Femur (tissue), 1 donor: ENCODE measurements around the gene LMTK3.
A peak's percentile ranks its signal among the peaks of the same experiment; 100 is the strongest.
"Not testable (repeated sequence)": the region's sequence is repeated elsewhere in the genome, so short reads cannot be mapped to it uniquely, and the experiment has no call there.

Experiments used
- DNase-seq: peaks from one replicate; pipeline ENCODE4 v3.0.0-alpha.2; 2017

LMTK3 gene

DNA sequence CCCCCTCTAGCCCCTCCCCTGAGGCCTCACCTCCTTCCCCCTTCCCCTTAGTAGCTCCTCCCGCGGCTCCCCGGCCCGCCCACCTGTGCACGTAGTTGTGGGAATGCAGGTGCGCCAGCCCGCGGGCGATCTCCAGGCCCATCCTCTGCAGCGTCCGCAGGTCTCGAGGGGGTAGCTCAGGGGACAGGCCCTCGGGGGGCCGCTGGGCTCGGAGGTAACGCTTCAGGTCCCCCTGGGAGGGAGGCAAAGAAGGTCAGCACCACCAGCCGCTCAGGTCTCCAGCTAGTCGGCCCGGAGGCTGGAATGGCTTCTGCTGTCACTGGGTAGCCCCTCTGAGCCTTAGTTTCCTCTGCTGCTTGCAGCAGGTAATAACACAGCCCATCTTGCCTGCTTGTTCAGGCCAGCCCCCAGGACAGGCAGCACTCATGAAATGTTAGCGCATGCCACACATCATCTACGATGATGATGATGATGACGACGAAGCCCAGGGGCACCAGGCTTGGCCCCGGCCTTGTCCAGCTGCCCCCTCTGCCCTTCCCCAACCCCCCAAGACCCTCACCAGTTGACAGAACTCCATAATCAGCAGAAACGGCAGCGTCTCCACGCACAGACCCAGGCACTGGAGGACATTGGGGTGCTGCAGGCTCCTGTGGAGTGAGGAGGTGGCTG is 9.2 kb downstream of the LMTK3 start:
- no peak for DNase-seq

DNA sequence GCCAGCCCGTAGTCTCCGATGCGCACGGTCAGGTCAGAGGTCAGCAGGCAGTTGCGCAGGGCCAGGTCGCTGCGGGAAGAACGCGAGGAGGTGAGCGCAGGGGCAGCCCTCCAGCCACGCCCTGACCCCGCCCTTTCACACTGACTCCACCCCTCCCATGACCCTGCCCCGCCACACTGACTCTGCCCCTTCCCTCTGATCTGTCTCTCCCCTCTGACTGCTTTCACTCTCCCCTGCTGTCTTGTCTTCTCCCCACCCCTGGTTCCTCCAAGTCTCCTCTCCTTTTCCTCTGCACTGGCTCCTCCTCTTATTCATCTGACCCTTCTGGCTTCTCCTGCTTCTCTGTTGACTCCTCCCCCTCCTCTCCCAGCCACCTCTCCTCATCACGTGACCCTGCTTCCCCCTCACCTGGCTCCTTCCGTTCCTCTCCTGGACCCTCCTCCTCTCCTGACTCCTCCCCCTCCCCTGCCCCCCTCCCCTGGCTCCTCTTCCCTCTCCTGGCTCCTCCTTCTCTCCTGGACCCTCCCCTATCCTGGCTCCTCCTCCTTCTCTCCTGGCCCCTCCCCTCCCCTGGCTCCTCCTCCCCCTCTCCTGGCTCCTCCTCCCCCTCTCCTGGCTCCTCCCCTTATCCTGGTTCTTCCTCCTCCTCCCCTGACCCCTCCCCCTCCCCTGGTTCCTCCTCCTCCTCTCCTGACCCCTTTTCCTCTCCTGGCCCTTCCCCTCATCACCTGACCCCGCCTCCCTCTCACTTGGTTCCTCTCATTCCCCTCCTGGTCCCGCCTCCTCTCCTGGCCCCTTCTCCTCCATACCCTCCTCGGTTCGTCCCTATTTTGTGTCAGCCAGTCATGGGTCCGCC is 9.9 kb downstream of the LMTK3 start:
- DNase-seq = no peak

DNA sequence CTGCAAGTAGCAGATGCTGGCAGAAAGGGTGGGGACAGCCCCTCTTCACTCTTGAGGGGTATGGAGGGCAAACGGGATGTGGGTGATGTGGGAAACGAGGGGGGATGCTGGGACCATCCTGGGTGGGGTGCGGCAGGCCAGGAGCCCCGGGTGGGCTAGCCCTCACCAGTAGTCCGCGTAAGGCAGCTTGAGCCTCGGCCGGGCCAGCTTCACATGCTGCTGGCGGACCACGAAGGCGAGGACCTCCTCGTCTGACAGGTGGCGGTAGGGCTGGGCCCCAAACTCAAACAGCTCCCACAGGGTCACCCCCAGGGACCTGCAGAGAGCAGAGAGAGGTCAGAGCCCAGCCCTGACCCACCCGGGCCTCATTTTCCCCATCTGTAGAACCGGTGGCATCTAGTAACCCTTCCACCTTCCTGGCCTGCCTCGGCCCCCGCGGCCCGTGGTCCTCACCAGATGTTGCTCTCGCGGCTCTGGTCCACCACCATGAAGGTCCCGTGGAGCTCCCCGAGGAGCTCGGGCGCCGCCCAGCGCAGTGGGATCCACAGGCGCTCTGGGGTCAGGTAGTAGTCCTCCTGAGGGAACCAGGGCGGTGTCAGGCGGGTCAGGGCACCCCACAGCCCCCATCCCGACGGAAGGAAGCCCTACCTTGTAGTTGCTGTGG is 10.7 kb downstream of the LMTK3 start:
- no peak for DNase-seq

DNA sequence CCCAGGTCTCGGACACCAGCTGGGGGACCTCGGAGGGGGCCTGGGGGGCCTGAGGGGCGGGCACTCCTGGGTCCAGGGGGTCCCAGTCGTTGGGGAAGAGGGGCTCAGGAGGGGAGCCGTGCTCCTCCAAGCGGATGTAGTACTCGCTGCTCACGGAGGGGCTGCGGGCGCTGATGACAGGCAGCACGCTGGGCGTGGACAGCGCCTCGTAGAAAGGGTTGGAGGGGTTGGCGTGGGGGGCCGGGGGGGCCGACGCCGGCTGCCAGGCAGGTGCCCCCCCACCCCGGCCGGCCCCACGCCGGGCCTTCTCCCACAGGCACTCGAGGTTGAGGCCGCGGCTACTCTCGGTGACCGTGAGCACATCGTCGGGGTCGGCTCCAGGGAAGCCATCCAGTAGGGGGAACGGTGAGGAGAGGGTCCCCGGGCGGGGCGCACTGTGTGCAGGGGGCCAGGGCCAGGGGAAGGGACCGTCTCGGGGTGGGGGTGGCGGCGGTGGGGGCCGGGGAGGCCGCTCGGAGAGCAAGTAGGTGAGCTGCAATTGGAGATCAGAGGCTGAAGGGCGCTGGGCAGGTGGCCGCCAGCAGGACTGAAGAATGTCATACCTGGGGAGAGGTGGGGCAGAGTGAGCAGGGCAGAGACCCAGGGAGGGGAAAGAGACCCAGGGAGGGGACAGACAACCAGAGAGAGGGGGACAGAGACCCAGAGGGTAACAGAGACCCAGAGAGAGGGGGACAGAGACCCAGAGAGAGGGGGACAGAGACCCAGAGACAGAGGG is 12.1 kb downstream of the LMTK3 start:
- no peak for DNase-seq

DNA sequence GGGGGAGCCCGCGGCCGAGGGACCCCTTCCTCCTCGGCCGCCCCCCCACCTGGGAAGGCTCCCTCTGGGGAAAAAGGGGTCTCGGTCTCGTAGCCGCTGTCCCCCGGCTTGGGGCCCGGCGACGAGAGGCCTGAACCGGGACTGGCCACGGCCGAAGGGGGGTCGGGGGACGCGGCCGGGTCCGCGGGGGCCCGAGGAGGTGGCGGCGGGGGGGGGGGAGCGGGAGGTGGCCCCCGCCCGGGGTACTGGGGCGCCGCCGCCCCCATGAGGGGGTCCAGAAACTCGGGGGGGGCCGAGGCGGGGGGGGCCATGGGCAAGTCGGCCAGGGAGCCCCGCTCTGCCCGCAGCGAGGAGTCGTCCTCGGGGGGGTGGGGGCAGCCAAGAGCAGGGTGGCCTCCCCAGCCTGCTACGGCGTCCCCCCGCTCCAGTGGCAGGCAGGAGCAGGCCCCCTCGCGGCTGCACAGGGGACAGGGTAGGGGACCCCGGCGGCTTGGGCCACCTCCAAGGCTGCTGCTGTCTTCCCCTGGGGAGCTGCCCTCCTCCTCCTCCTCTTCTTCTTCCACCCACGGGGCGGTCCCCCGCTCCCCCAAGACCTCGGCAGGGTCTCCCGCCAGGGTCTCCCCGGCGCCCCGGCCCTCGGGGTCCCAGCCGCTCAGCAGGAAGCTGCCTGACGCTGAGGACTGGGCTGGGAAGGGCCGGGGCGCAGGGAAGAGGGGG is 12.9 kb downstream of the LMTK3 start:
- DNase-seq = peak; percentile 21

DNA sequence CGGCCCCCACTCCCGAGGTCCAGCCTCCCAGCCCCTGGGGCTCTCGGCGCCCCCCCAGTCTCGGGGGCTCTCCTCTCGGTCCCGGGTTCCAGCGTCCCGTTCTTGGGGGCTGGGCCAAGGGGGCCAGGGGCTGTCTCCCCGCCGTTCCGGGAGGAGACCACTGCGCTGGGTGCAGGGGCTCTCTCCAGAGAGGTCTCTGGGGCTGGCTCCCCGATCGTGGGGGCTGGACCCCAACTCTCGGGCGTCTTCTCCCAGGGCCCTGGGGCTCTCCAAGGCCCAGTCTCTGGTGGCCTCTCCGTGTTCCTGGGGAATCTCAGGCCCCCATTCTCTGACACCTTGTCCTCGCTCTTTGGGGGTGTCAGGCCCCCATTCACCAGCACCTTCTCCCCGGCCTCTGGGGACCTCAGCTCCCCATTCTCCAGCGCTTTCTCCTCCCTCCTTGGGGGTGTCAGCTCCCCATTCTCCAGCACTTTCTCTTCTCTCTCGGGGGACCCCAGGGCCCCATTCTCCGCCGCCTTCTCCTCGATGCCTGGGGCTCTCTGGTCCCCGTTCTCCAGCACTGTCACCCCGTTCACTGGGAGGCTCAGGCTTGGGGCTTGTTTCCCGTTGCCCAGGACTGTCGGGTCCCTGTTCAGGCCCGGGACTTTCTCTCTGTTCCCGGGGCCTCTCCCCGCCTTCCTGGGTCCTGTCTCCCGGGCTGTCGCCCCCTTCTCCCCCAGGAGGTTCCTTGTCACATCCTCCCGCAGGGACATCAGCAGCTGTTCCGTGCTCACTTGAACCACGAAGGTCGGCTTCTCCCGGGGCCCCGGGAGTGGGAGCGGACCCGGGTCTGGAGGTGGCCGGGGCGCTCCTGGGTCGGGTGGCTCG is 13.7 kb downstream of the LMTK3 start:
- DNase-seq = no peak

DNA sequence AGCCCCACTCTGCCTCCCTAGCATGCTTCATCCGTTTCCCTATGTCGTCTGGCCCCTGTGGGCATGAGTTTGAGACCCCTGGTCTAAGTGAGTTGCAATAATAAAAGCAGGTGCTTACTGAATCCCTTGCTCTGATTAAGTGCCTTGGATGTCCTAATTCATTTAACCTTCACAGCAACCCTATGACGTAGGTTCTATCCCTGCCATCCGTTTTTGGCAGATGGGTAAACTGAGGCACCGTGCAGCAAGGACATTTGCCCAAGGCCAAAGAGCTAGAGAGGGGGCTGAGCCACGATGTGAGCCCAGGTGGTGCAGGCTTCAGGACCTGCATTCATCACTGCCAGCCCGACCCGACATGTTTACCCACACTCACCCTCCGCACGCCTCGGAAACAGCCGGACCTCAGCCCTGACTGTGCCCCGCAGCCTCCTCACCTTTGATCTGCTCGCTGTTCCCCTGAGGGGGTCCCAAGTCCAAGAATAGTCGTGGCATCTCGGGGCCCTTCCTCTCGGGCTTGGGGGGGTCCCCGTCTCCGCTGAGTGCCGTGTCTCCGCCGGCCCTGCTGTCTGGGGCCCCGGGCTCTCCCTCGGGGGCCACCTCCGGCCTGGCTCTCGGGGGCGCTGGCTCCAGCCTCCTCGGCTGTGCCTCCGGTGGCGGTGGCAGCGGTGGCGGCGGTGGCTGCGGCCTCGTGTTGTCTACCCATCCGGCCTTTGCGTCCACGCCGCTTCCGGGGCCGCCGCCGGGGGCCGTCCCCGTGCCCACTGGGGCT is 14.5 kb downstream of the LMTK3 start:
- no peak for DNase-seq

DNA sequence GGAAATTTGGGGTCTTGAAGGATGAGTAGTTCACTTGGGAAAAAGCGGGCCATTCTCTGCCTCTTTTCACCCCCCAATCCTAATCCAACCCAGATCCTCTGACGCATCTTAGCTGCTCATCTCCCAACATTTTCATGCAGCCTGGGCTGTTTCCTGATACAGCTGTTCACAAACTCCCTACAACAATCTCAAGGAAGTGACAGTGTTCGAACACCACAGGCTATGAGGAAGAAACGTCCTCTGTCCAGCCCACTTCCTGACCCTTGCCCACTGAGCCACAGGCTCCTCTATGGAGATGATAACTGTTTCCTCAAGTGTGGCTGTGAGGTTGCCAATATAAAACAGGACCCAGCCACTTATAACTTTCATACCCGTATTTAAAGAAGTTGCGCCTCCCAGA is 16.2 kb downstream of the LMTK3 start:
- DNase-seq = no peak

DNA sequence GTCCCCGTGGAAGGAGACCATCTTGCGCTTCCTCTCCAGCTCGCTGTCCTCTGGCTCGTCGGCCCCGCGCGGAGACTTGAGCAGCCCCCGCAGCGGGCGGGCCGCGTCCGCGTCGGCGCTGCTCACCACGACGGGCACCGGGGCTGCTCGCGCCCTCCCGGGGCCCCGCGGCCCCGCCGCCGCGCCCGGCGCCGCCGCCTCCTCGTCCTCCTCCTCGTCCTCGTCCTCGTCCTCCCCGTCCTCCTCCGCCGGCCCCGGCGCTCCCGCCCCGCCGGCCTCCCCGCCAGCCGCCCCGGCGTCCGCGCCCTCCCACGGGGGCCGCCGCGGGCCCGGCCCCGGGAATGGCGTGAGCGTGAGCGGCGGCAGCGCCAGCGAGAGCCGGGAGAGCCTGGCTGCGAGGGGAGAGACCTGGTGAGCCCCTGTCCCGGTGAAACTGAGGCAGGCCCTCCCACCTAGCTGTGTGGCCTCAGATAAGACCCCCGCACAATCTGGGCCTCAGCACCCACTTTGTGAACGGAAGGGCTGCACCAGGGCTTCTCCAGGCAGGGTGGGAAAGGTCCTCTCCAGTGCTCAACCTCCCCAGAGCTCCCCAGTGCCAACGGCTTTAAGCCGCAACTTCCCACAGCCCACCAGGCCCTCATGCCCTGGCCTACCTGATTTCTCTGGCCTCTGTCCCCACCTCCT is 17.8 kb downstream of the LMTK3 start:
- no peak for DNase-seq

DNA sequence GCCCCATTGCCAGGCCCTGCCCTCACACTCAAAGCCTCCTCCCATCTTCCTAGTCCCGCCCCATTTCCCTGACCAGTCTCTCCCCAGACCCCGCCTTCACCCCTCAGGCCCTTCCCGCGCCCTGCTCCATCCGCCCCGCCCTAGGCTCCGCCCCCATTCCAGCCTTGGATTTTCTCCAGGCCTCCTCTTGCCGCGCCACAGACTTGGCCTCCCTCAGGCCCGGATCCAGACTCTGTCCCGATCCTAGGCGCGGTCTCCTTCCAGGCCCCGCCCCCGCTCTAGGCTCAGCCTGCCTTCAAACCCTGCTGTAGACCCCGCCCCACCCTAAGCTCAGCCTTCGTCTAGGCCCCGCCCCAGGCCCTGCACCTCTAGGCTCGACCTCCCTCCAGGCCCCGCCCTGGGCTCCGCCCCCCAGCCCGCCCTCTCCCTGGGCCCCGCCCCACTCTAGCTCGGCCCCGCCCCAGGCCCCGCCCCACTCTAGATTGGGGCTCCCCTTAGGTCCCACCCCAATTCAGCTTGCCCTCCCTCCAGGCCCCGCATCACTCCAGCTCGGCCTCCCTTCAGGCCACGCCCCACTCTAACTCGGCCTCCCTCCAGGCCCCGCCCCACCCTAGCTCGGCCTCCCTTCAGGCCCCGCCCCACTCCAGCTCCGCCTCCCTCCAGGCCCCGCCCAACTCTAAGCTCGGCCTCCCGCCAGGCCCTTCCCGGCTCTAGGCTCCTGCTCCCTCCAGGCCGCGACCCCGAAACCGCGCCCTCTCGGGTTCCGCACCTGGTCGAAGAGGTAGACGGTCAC is 18.5 kb downstream of the LMTK3 start:
- DNase-seq = peak; percentile 95

DNA sequence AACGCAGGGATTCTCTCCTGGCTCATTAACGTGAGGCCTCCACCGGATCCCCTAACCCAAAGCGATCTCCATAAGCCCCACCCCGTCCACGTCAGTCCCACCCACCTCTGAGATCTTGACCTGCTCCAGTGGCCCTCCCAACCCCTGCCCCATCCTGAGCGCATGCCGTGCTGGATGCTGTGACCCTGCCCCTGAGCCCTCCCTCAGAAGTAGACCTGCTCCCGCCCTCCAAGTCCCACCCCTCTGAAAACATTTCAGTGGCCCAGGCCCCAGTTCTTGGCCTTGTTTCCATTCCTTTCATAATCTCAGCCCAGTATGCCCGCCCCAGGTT is 19.9 kb downstream of the LMTK3 start:
- DNase-seq = no peak

DNA sequence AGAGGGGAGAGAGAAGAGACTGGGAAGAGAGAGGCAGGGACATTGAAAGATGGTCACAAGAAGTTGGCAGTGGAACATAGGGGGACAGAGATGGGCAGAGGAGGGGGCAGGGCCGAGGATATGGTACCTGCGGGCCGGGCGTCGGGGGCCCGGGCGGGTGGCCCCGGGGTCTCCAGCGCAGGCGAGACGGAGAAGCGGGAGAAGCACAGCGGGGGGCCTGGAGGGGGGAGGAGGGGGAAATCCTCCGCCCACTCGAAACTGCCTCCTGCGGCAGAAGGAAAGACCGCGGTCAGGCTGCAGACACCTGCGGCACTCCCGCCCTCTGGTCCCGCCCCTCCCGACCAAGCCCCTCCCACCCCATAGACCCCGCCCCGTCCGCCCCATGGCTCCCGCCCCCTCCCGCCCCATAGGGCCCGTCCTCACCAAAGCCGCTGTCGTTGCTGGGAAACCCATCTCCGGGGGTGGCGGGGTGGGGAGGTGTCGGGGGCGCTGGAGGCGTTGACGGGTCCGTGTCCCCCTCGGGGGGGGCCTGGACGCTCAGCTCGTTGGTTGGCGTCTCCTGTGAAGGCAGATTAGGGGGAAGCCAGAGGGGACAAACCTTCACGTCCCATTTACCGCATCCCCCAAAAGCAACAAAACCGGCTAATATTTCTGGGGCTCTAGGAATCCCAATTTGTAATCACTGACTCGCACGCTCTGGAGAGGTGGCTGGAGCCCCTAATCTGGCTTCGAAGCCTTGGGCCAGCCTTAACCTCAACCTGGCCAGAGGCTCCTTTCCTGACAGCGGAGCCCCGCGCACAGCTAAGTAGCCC is 20.4 kb downstream of the LMTK3 start:
- no peak for DNase-seq

DNA sequence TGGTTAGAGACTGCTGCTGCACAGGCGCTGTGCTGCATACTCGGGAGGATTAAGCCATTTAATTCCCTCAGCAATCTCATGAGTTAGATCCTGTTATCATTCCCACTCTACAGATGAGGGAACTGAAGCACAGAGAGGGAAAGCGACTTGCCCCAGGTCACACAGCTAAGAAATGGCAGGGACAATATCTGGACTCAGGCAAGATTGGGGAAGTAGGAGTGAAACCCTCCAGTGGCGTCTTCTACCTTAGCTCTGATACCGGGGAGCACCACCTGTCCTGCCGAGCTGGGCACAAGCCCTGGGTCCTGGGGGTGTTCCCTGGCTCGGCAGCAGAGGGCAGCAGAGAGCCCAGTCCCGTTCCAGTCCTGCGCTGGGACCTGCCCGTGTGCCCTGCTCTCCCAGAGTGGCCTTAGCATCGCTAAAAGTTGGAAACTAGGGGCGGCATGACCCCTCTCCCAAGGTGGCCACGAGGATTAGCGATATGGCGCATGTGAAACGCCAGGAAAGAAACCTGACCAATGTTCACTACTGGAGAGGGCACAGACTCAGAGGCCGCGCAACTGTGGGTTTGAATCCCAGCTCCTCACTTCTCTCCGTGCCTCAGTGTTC is 21.9 kb downstream of the LMTK3 start:
- peak; percentile 74 for DNase-seq

DNA sequence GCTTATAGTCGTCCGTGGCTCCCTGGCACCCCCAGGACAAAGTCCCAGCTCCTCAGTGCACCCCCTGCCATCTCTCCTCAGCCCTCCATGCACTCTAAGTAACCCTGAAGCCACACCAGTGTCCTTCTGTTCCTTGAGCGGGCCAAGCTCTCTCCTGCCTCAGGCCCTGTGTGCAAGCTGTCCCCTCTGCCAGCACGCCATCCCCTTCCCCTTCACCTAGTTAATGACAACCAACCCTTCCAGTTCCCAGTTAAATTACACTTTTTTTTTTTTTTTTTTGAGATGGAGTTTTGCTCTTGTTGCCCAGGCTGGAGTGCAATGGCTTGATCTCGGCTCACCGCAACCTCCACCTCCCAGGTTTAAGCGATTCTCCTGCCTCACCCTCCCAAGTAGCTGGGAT is 23.2 kb downstream of the LMTK3 start:
- not testable (repeated sequence) for DNase-seq

DNA sequence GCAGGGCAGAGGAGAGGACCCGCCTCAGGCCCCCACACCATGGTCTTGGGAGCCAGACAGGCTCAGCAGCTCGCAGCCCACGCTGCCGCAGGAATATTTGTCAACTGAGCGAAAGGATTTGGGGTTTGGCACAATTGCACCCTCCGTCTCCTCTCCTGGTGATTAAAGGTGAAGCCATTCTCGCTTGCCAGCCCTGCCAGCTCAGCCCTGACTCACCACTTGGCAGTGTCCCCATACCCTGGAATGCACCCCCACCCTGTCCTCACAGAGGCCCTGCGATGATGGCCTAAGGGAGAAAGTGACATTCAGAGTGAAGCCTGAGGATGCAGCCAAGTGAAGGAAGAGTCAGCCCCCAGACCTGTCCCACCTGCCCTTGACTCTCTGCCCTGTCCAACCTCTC is 23.7 kb downstream of the LMTK3 start:
- DNase-seq = no peak

DNA sequence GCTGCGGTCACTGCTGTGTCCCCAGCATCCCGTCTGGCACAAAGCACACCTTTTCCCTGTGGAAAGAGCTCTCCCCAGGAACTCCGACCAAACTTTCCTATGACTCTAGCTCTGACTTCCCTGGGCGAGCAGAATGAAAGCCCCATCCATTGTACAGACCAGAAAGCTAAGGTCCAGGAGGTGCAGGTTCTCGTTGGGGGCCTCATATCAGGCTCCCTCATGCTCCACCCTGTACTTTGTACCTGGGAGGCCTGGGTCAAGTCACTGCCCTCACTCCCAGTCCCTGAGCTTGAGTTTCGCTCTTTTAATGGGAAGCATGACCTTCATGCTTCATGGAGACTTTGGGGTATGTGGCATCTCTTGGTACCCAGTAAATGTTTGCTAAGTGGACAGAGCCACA is 24.1 kb downstream of the LMTK3 start:
- no peak for DNase-seq

DNA sequence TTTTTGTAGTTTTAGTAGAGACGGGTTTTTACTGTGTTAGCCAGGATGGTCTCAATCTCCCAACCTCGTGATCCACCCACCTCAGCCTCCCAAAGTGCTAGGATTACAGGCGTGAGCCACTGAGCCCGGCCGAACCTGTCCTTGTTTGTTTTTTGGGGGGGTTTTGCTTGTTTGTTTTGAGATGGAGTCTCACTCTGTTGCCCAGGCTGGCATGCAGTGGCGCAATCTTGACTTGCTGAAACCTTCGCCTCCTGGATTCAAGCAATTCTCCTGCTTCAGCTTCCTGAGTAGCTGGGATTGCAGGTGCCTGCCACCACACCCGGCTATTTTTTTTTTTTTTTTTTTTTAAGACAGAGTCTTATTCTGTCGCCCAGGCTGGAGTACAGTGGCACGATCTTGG is 24.9 kb downstream of the LMTK3 start:
- DNase-seq = not testable (repeated sequence)
